GM15510 (cell line): ENCODE measurements around the gene HEATR5B.

Experiments
- POLR2A ChIP-seq: IDR thresholded peaks from 3 replicates; pipeline ENCODE4 v1.6.1; 2011; ENCODE audit warnings: borderline replicate concordance; ENCODE audit not compliant: insufficient read length; ENCODE audit errors: extremely low read depth

HEATR5B gene

DNA sequence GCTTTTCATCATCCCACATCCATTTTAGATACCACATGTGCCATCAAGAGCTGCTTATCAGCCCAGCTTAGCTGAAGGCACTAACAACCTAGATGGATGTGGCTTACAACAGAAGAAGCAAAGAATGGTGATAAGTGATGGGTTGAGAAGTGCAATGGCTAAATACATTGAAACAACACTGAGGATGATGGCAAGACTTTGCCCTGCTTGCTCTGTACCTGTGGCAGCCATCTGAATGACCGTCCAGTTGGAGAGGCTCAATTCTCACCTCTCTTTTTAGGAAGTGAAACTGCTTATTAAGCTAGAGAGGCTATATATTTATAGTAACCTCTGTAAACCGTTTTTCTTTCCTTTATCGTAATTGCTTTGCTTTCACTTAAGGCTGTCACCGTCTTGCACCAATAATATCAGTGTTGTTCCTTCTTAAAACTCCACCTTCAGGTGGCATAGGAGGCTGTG lies 5.9 kb upstream of the HEATR5B start:
- TF ChIP-seq POLR2A, result no peak

- TF ChIP-seq POLR2A, result no peak
Observed at GRCh38 chr2:37085731-37086147, 1.6 kb upstream of the HEATR5B start.

- TF ChIP-seq POLR2A, result no peak
Observed at GRCh38 chr2:37084797-37085196, 625 bp upstream of the HEATR5B start.

DNA sequence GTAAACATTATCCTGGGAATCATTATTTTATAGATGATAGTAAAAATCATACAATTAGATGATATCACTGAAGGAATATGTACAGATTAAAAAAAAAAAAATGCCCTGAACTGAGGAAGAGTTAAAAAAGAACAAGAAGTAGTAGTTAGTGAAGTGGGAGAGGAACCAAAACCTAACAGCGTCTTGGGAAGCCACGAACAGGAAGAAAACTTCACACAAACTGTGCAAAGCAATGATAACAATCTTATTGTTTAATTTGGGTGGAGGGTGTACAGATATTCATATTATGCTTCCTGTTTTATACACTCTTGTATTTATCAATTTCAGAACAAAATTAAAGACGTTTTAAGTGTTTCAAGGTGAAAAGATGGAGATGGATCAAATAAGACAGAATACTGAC lies 3.5 kb downstream of the HEATR5B start:
- no peak for TF ChIP-seq POLR2A

DNA sequence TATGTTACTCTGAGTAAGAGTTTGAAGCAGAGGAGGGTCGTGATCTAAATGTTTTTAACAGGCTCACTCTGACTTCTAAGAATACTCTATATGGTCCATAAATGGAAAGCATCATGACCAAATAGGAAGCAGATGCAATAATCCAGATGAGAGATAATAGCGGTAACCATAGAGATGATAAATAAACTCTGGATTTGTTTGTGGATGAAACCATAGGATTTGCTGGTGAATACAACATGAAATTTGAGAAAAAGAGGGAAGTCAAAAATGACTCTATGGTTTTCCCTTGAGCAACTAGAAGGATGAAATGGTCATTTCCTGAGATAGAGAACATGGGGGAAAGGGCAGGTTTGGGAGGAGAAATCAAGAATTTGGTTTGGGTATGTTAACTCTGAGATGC lies 3.9 kb downstream of the HEATR5B start:
- TF ChIP-seq POLR2A, result no peak

- TF ChIP-seq POLR2A, result no peak
Observed at GRCh38 chr2:37070931-37071330, 13.2 kb downstream of the HEATR5B start.

DNA sequence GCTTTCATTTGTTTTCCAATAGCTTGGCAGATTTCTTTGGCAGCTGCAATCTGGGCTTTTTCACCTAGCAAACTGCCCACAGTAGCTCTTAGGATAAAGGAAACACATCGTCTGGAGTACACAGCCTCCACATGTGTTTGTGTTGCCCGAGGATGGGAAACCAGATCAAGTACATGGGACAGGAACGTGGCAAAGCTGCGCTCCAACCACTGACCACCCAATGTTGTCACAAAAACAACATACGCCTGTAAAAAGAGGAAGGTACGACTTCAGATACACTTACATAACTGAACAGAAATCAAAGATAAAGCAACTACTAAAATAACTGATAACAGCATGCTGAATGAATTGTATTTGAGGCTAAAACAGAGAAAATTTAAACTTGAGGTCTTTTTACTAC lies 15.5 kb downstream of the HEATR5B start:
- no peak for TF ChIP-seq POLR2A

DNA sequence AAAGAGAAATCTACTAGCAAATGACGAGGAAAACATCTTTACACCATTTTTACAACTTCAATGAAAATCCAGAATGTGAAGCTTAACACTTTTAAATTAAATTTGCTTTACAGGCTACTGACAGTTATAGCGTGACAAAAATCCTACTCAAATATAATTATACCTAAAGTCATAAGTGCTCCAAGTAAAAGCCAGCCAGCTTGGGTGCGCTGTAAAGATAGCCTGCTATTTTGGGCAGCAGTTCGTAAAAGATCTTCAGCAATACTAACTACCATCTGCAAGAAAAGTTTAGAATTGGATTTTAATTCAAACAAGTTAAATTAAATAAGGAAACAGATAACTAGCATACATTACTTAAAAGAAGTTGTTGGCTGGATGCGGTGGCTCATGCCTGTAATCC lies 22.4 kb downstream of the HEATR5B start:
- TF ChIP-seq POLR2A, result no peak

DNA sequence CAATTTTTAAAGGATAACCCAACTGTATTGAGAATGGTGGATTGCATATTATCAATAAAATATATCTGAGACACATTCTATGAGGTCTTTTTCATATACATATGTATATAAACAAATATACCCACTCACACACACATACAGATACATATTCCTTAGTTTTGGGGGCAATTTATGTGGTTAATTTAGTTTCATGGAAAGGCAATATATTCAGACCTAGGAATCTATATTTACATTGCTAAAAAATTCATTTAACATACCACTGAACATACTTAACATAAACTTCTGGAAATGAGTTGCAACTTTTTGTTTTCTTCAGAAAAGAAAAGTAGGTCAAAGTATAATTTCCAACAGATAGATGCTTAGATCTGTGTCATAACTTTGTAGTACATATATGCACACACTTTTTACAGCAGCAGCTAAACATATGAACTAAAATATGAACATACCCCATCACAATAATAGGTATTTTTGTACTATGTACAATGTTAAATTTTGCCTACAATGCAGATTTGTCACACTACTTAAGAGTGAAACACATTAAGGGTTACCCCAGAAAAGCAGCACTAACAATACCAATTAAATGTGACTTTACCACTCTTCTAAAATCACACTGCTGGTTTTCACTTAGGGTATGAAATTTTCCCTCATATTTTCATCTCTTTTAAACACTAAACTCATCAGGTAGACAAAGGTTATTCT lies 23.0 kb downstream of the HEATR5B start:
- TF ChIP-seq POLR2A, result no peak

DNA sequence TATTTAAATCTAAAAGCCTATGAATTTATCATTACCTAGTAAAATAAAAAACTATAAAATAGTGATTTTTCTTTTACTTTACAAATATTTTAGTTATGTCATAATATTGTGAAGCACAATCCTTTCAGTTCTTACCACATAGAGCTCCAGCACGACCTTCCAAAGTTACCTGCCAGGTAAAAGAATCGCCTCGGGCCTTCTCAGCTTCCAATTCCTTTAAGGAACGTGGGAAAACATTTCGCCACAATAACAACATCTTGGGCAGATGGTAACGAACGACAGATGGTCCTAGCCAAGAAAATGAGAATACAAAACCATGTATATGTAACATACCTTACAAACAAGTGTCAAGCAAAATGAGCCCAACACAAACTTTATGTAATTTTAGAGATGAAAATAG lies 23.7 kb downstream of the HEATR5B start:
- TF ChIP-seq POLR2A, result no peak

- no peak for TF ChIP-seq POLR2A
Observed at GRCh38 chr2:37059841-37060240, 24.3 kb downstream of the HEATR5B start.

- no peak for TF ChIP-seq POLR2A
Observed at GRCh38 chr2:37052600-37053332, 31.4 kb downstream of the HEATR5B start.

DNA sequence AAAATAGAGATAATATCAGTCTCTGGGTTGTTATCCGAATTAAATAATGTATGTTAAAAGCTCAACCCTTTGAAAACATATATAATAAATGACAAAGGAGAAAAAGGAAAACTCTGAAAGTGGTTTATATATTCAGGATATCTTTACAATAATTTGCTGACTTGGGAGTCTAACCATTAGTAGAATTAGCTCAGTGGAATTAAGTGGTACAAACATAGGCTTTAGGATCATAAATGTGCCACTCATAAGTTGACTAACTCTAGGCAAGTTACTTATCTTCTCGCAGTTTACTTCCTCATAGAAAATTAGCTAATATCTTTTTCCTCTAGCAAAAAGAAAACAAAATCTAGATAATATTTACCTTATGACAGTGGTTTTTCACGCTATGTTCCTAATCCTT lies 44.6 kb downstream of the HEATR5B start:
- TF ChIP-seq POLR2A, result no peak

DNA sequence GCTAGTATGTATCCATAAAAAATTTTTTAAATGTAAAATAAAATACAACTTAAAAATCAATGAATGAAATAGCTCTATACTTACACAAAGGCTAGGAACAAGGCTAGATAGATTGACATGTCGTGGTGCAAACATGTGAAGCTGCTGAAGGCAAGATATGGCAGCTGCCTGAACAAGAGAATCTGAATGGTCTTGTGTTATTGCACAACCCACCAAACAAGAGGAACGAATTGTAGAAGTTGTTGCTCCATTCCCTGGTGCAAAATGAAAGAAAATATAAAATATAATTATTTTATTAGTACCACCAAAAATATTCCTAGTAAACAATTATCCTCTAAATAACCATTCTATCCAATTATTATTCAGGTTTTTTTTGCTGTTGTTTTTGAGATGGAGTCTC lies 46.4 kb downstream of the HEATR5B start:
- no peak for TF ChIP-seq POLR2A

GRCh38 chr2:37029758-37030157 lies 54.4 kb downstream of the HEATR5B start:
- TF ChIP-seq POLR2A, result no peak

DNA sequence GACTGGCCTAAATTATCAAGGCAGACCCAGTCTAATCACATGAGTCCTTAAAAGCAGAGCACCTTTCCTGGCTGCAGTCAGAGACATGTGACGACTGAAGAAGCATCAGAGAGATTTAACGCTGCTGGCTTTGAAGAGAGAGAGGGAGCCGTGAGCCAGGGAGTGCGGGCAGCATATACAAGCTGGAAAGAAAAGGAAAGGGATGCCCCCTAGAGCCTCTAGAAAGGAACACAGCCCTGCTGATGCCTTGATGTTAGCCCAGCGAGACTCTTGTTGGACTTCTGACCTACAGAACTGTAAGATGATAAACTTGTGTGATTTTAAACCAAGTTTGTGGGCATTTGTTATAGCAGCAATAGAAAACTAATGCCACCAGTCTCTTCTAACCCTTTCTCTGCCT lies 58.1 kb downstream of the HEATR5B start:
- no peak for TF ChIP-seq POLR2A
